Left colon (tissue), 2 donors: ENCODE measurements around the gene NUDT2. TPM values are rescaled to one million over a fixed set of nuclear protein-coding genes. Genes with fewer than 3 reads are reported as not detected.
"Not testable (repeated sequence)": the region's sequence is repeated elsewhere in the genome, so short reads cannot be mapped to it uniquely, and the experiment has no call there.

Experiments
- ATAC-seq: fragments of 200-7000 bp; cut with Tn5 transposase; one replicate; pipeline ENCODE4 v1.9.1; 2020; ENCODE audit warnings: mild to moderate bottlenecking, moderate library complexity
- DNase-seq, 2 donors: peaks; one replicate each; pipeline ENCODE4 v3.0.0-alpha.2; 2020
- intact Hi-C, 2 donors: fragments of 100-400 bp; cut with DNase I in 1 of 2; cut with micrococcal nuclease in 1 of 2; formaldehyde crosslinking; loops; one replicate each; pipeline versions ENCODE4 v1.11.2 to v1.14.0; 2022; cut with DNase I, micrococcal nuclease
- total RNA-seq, 2 donors: library from RNA; stranded (reverse); fragmentation: NEBNext Ultra II Directional; extraction: Animal tissue kit (Norgen Biotek cat#: 25700); gene quantifications; one replicate each; pipeline ENCODE4 v1.2.1, GENCODE V29; 2021
- donor health status: DM: no; HTN: no; CAD: no.
- donor health status: DM: yes; HTN: yes; CAD: no.

NUDT2 gene
- total RNA-seq, 2 donors from 2014 or later = 14.0 to 19.2 TPM

GRCh38 chr9:34366365-34366764 is 37.0 kb downstream of the NUDT2 start:
- ATAC-seq (no peak), DNase-seq (no peak)
- intact Hi-C loops = no loop called here

- DNase-seq, intact Hi-C loops, ATAC-seq: not testable (repeated sequence)
Observed at GRCh38 chr9:34367751-34368410, 38.5 kb downstream of the NUDT2 start.

GRCh38 chr9:34368796-34369195 is 39.4 kb downstream of the NUDT2 start:
- ATAC-seq, DNase-seq, intact Hi-C loops: not testable (repeated sequence)

- ATAC-seq = no peak
Observed at GRCh38 chr9:34369636-34370035, 40.3 kb downstream of the NUDT2 start.

GRCh38 chr9:34370335-34370969 is 41.1 kb downstream of the NUDT2 start:
- intact Hi-C loops = no loop called here

More at GRCh38 chr9:34369636-34370035, 40.3 kb downstream of the NUDT2 start:
- no peak for DNase-seq
- intact Hi-C loops = no loop called here

GRCh38 chr9:34370970-34371880 is 41.9 kb downstream of the NUDT2 start:
- DNase-seq = no peak
- ATAC-seq = no peak
- intact Hi-C loops = no loop called here

More at GRCh38 chr9:34370335-34370969, 41.1 kb downstream of the NUDT2 start:
- DNase-seq = no peak
- ATAC-seq = no peak

- no peak for ATAC-seq
- no peak for DNase-seq
- intact Hi-C loops = no loop called here
Observed at GRCh38 chr9:34371886-34372466, 42.6 kb downstream of the NUDT2 start.

GRCh38 chr9:34372467-34373011 is 43.2 kb downstream of the NUDT2 start:
- ATAC-seq = no peak
- intact Hi-C loops = no loop called here
- DNase-seq = no peak

- ATAC-seq = no peak
- intact Hi-C loops = no loop called here
- DNase-seq = no peak
Observed at GRCh38 chr9:34373749-34374148, 44.4 kb downstream of the NUDT2 start.

GRCh38 chr9:34374339-34374738 is 45.0 kb downstream of the NUDT2 start:
- DNase-seq (no peak), ATAC-seq (no peak)
- intact Hi-C loops = no loop called here

GRCh38 chr9:34374905-34375552 is 45.7 kb downstream of the NUDT2 start:
- intact Hi-C loops = loop anchor here in 1 of 2 donors (5.0 kb wide), 1 partner anchor 43 kb away; no protein-coding TSS in a partner anchor
- DNase-seq (peak; percentile 70 to 90), ATAC-seq (peak; percentile 60)

GRCh38 chr9:34375901-34376595 is 46.7 kb downstream of the NUDT2 start:
- ATAC-seq = peak; percentile 55
- DNase-seq = peak; percentile 78 to 82
- intact Hi-C loops = loop anchor here in 1 of 2 donors (5.0 kb wide), 1 partner anchor 44 kb away; no protein-coding TSS in a partner anchor

- intact Hi-C loops = loop anchor here in 1 of 2 donors (5.0 kb wide), 1 partner anchor 44 kb away; no protein-coding TSS in a partner anchor
- peak; percentile 99 for DNase-seq
- ATAC-seq = peak; percentile 68
Observed at GRCh38 chr9:34376596-34377403, 47.4 kb downstream of the NUDT2 start, which contains the start of gene MYORG. MYORG (minus strand) TSS chr9:34376898; CDS start chr9:34372943, 3,955 bp downstream.

- ATAC-seq = no peak
- intact Hi-C loops = loop anchor here in 1 of 2 donors (5.0 kb wide), 1 partner anchor 45 kb away; no protein-coding TSS in a partner anchor
- DNase-seq = peak; percentile 70 to 71
Observed at GRCh38 chr9:34377404-34377746, 48.0 kb downstream of the NUDT2 start.

GRCh38 chr9:34378376-34379060 is 49.1 kb downstream of the NUDT2 start:
- intact Hi-C loops = loop anchor here (2.0 to 5.0 kb wide), 2 partner anchors 46 kb away; no protein-coding TSS in a partner anchor
- ATAC-seq = no peak
- no peak for DNase-seq
